Keratinocyte (primary cell): ENCODE results near the gene GLI3. TPM values are rescaled to one million over a fixed set of nuclear protein-coding genes. Genes with fewer than 3 reads are reported as not detected.

Source experiments
- DNase-seq: peaks from one replicate; pipeline ENCODE4 v3.0.0-alpha.2; 2011; ENCODE audit warnings: low read depth, missing footprints, low spot score
- FAIRE-seq: peaks from 2 replicates; lab custom pipeline; 2011; peaks lifted over from hg19 to GRCh38; lab: Jason Lieb, UNC
- H2AFZ ChIP-seq: 2 replicates; pipeline ENCODE4 v1.6.0; 2012; ENCODE audit warnings: low read length, control low read depth, inconsistent platforms; ENCODE audit not compliant: control insufficient read depth
- H3K27ac ChIP-seq: 2 replicates; pipeline ENCODE4 v1.5.1; 2011; ENCODE audit warnings: low read length; ENCODE audit not compliant: control insufficient read depth, insufficient read depth
- H3K27me3 ChIP-seq: 3 replicates; pipeline ENCODE4 v1.6.0; 2011; ENCODE audit warnings: low read length; ENCODE audit not compliant: control insufficient read depth, insufficient read depth; ENCODE audit errors: extremely low read depth
- H3K36me3 ChIP-seq, 2 experiments: 2 replicates in 1 of 2; 3 replicates in 1 of 2; pipeline ENCODE4 v1.5.1; 2011; ENCODE audit warnings: low read length in 2 of 2, mild to moderate bottlenecking in 1 of 2; ENCODE audit not compliant: control insufficient read depth in 2 of 2, insufficient read depth in 2 of 2; ENCODE audit errors: extremely low read depth in 1 of 2
- H3K4me1 ChIP-seq: 3 replicates; pipeline ENCODE4 v1.5.1; 2011; ENCODE audit warnings: low read length; ENCODE audit not compliant: control insufficient read depth, insufficient read depth; ENCODE audit errors: extremely low read depth
- H3K4me2 ChIP-seq: 3 replicates; pipeline ENCODE4 v1.6.0; 2011; ENCODE audit warnings: low read depth, low read length; ENCODE audit not compliant: control insufficient read depth, insufficient read depth; ENCODE audit errors: extremely low read depth
- H3K4me3 ChIP-seq, 3 experiments: fragments of 200-600 bp in 1 of 3; sonication (generic) in 1 of 3; 2 replicates in 2 of 3; 3 replicates in 1 of 3; pipeline ENCODE4 v1.5.1; 2011 to 2016; ENCODE audit warnings: low read length in 3 of 3, mild to moderate bottlenecking in 3 of 3, control low read depth in 2 of 3, inconsistent platforms in 1 of 3, low read depth in 1 of 3, mixed read lengths in 1 of 3, mixed run types in 1 of 3, moderate library complexity in 1 of 3; ENCODE audit not compliant: control insufficient read depth in 2 of 3, insufficient read depth in 2 of 3; ENCODE audit errors: extremely low read depth in 1 of 3
- H3K79me2 ChIP-seq: 2 replicates; pipeline ENCODE4 v1.6.0; 2012; ENCODE audit warnings: low read length; ENCODE audit not compliant: control insufficient read depth, insufficient read depth
- H3K9ac ChIP-seq: 3 replicates; pipeline ENCODE4 v1.6.0; 2011; ENCODE audit warnings: low read length; ENCODE audit not compliant: control insufficient read depth, insufficient read depth; ENCODE audit errors: extremely low read depth
- H3K9me1 ChIP-seq: 3 replicates; pipeline ENCODE4 v1.6.0; 2011; ENCODE audit warnings: low read length; ENCODE audit not compliant: control insufficient read depth, insufficient read depth; ENCODE audit errors: extremely low read depth
- H3K9me3 ChIP-seq: 2 replicates; pipeline ENCODE4 v1.5.1; 2012; ENCODE audit warnings: low read depth, low read length; ENCODE audit not compliant: control insufficient read depth
- H4K20me1 ChIP-seq: 3 replicates; pipeline ENCODE4 v1.6.0; 2011; ENCODE audit warnings: low read length; ENCODE audit not compliant: control insufficient read depth, insufficient read depth; ENCODE audit errors: extremely low read depth
- CTCF ChIP-seq, 3 experiments: IDR thresholded peaks in 1 of 3; conservative IDR thresholded peaks in 1 of 3; optimal IDR thresholded peaks in 1 of 3; 2 replicates in 2 of 3; 3 replicates in 1 of 3; pipeline versions ENCODE3 to v1.5.1; 2011; ENCODE audit warnings: low read length in 3 of 3, mild to moderate bottlenecking in 3 of 3, moderate library complexity in 2 of 3, control low read depth in 1 of 3, inconsistent platforms in 1 of 3; ENCODE audit not compliant: insufficient read depth in 2 of 3; ENCODE audit errors: extremely low read depth in 1 of 3
- EZH2 ChIP-seq: IDR thresholded peaks from one replicate; pipeline ENCODE4 v1.6.1; 2012; ENCODE audit warnings: inconsistent platforms, mild to moderate bottlenecking, low read length, moderate library complexity
- dilution Hi-C: fragments of 300-500 bp; cut with MboI; formaldehyde crosslinking; loops from one replicate; pipeline ENCODE4 v1.7.0; 2020; ENCODE audit warnings: low sequenced_read_pairs; ENCODE audit not compliant: extremely low pct_ligation_motif_present
- polyA plus RNA-seq, 5 experiments: library from polyadenylated mRNA; depleted of rRNA in 3 of 5; stranded (reverse) in 3 of 5; stranded (forward) in 1 of 5; unstranded in 1 of 5; fragments of >200 nt; gene quantifications; 1 replicate in 1 of 5; 2 replicates in 3 of 5; 3 replicates in 1 of 5; pipeline versions ENCODE4 v1.2.1 to v1.2.3, GENCODE V29; 2011 to 2012; ENCODE audit warnings: missing spikeins in 2 of 5, low read depth in 1 of 5, low replicate concordance in 1 of 5

Gene GLI3
- polyA plus RNA-seq, 1 donor (not counting 4 experiments of a cell fraction or from before 2014, with no cell fraction given) = 3.6 TPM

- no peaks in the 10 kb centered on the region for H4K20me1 ChIP-seq
- no peak overlapping the region for H3K4me3 ChIP-seq
- no peak overlapping the region for H3K9ac ChIP-seq
- H3K9me1 ChIP-seq = no peaks in the 10 kb centered on the region
- peaks cover 0 to 3% of the 10 kb centered on the region in 2 experiments for H3K36me3 ChIP-seq
- FAIRE-seq (no peak), DNase-seq (no peak)
- dilution Hi-C loops = no loop called here
- no peaks in the 10 kb centered on the region for H3K9me3 ChIP-seq
- H3K4me1 ChIP-seq = peaks cover 21% of the 10 kb centered on the region
- no peak overlapping the region for H3K27ac ChIP-seq
- peaks cover 11% of the 10 kb centered on the region for H3K79me2 ChIP-seq
- no peak overlapping the region for H2AFZ ChIP-seq
- TF ChIP-seq CTCF (optimal IDR thresholded peaks at IDR 0.05 in 1 of 3, IDR thresholded peaks at IDR 0.05 in 1 of 3, conservative IDR thresholded peaks at IDR 0.05 in 1 of 3; ENCODE audit: extremely low read depth in 1 of 3, insufficient read depth in 2 of 3, low read length in 3 of 3) = no peak
- no peak for TF ChIP-seq EZH2
- no peak overlapping the region for H3K4me2 ChIP-seq
- no peaks in the 10 kb centered on the region for H3K27me3 ChIP-seq
Observed at GRCh38 chr7:42203336-42203735, 33.7 kb downstream of the GLI3 start.

GRCh38 chr7:42202601-42203000 is 34.4 kb downstream of the GLI3 start:
- DNase-seq (no peak), FAIRE-seq (no peak)
- TF ChIP-seq CTCF (optimal IDR thresholded peaks at IDR 0.05 in 1 of 3, IDR thresholded peaks at IDR 0.05 in 1 of 3, conservative IDR thresholded peaks at IDR 0.05 in 1 of 3; ENCODE audit: extremely low read depth in 1 of 3, insufficient read depth in 2 of 3, low read length in 3 of 3) (no peak), EZH2 (no peak)
- no peak overlapping the region for H3K9ac ChIP-seq
- peaks cover 0 to 3% of the 10 kb centered on the region in 2 experiments for H3K36me3 ChIP-seq
- H4K20me1 ChIP-seq = no peaks in the 10 kb centered on the region
- H3K27ac ChIP-seq = no peak overlapping the region
- H3K4me1 ChIP-seq = peaks cover 27% of the 10 kb centered on the region
- H3K9me1 ChIP-seq = no peaks in the 10 kb centered on the region
- no peak overlapping the region for H3K4me3 ChIP-seq
- H3K27me3 ChIP-seq = no peaks in the 10 kb centered on the region
- H3K79me2 ChIP-seq = peaks cover 12% of the 10 kb centered on the region
- dilution Hi-C loops = no loop called here
- no peaks in the 10 kb centered on the region for H3K9me3 ChIP-seq
- H2AFZ ChIP-seq = no peak overlapping the region
- no peak overlapping the region for H3K4me2 ChIP-seq
